SK-N-SH treated with all-trans-retinoic acid at 6 μM for 48 hours (cell line): ENCODE results near the gene TOE1.
"Not testable (repeated sequence)": the region's sequence is repeated elsewhere in the genome, so short reads cannot be mapped to it uniquely, and the experiment has no call there.

Experiments used
- ATAC-seq: fragments of 200-7000 bp; cut with Tn5 transposase; 3 replicates; pipeline ENCODE4 v1.9.1; 2020; ENCODE audit warnings: mild to moderate bottlenecking, moderate library complexity
- ARNTL ChIP-seq: fragments of 450-650 bp; formaldehyde crosslinking; IDR thresholded peaks from 2 replicates; pipeline ENCODE4 v1.5.0; 2020; ENCODE audit warnings: low read depth, mild to moderate bottlenecking, moderate library complexity, borderline replicate concordance
- BACH2 ChIP-seq: fragments of 250-450 bp; sonication (Bioruptor Pico); IDR thresholded peaks from 2 replicates; pipeline ENCODE4 v1.9.0; 2021; ENCODE audit warnings: mild to moderate bottlenecking, borderline replicate concordance
- CSDC2 ChIP-seq: fragments of 250-450 bp; sonication (Bioruptor Pico); IDR thresholded peaks from 2 replicates; pipeline ENCODE4 v1.5.0; 2020; ENCODE audit warnings: mild to moderate bottlenecking, moderate library complexity
- CSRNP3 ChIP-seq: fragments of 250-450 bp; sonication (Bioruptor Pico); IDR thresholded peaks from 2 replicates; pipeline ENCODE4 v1.5.1; 2021; ENCODE audit warnings: mild to moderate bottlenecking, moderate library complexity
- ESRRG ChIP-seq: fragments of 250-450 bp; sonication (Bioruptor Pico); IDR thresholded peaks from 2 replicates; pipeline ENCODE4 v1.6.1; 2021; ENCODE audit warnings: mild to moderate bottlenecking
- GLIS3 ChIP-seq: fragments of 250-450 bp; sonication (Bioruptor Pico); IDR thresholded peaks from 2 replicates; pipeline ENCODE4 v1.5.0; 2020; ENCODE audit warnings: mild to moderate bottlenecking, moderate library complexity
- ISL1 ChIP-seq: fragments of 250-450 bp; sonication (Bioruptor Pico); IDR thresholded peaks from 2 replicates; pipeline ENCODE4 v2.1.2; 2022; ENCODE audit warnings: mild to moderate bottlenecking, moderate library complexity
- OSR1 ChIP-seq: fragments of 250-450 bp; sonication (Bioruptor Pico); IDR thresholded peaks from 2 replicates; pipeline ENCODE4 v1.8.0; 2022; ENCODE audit warnings: moderate library complexity, mild to moderate bottlenecking, inconsistent platforms
- PATZ1 ChIP-seq: fragments of 250-450 bp; sonication (Bioruptor Pico); IDR thresholded peaks from 2 replicates; pipeline ENCODE4 v1.8.0; 2020; ENCODE audit warnings: mild to moderate bottlenecking, moderate library complexity, borderline replicate concordance
- POU6F1 ChIP-seq: fragments of 250-450 bp; sonication (Bioruptor Pico); IDR thresholded peaks from 2 replicates; pipeline ENCODE4 v1.8.0; 2021; ENCODE audit warnings: low read depth, mild to moderate bottlenecking, moderate library complexity, borderline replicate concordance
- PPARA ChIP-seq: fragments of 250-450 bp; sonication (Bioruptor Pico); IDR thresholded peaks from 2 replicates; pipeline ENCODE4 v1.5.0; 2020; ENCODE audit warnings: mild to moderate bottlenecking, borderline replicate concordance
- TCF4 ChIP-seq: fragments of 250-450 bp; sonication (Bioruptor Pico); IDR thresholded peaks from 2 replicates; pipeline ENCODE4 v1.8.0; 2021; ENCODE audit warnings: mild to moderate bottlenecking, moderate library complexity, borderline replicate concordance
- TOX ChIP-seq: fragments of 250-450 bp; sonication (Bioruptor Pico); IDR thresholded peaks from 2 replicates; pipeline ENCODE4 v1.8.0; 2021; ENCODE audit warnings: mild to moderate bottlenecking, moderate library complexity, borderline replicate concordance
- ZC3H10 ChIP-seq: fragments of 250-450 bp; sonication (Bioruptor Pico); IDR thresholded peaks from 2 replicates; pipeline ENCODE4 v1.5.1; 2021; ENCODE audit warnings: mild to moderate bottlenecking, moderate library complexity
- ZFP3 ChIP-seq: fragments of 250-450 bp; sonication (Bioruptor Pico); IDR thresholded peaks from 2 replicates; pipeline ENCODE4 v1.5.0; 2020; ENCODE audit warnings: mild to moderate bottlenecking, moderate library complexity
- ZNF565 ChIP-seq: fragments of 450-650 bp; formaldehyde crosslinking; conservative IDR thresholded peaks from 2 replicates; pipeline ENCODE4 v1.5.0; 2020; ENCODE audit warnings: low read depth, mild to moderate bottlenecking, moderate library complexity
- ZNF70 ChIP-seq: fragments of 450-650 bp; formaldehyde crosslinking; IDR thresholded peaks from 2 replicates; pipeline ENCODE4 v1.5.0; 2020; ENCODE audit warnings: mild to moderate bottlenecking, moderate library complexity
- ZNF8 ChIP-seq: fragments of 450-650 bp; formaldehyde crosslinking; IDR thresholded peaks from 2 replicates; pipeline ENCODE4 v1.5.0; 2020; ENCODE audit warnings: mild to moderate bottlenecking, moderate library complexity
- TF ChIP-seq, protein P1 (sequence below): fragments of 250-450 bp; sonication (Bioruptor Pico); IDR thresholded peaks from 2 replicates; pipeline ENCODE4 v1.5.0; 2020; ENCODE audit warnings: mild to moderate bottlenecking, moderate library complexity

TOE1 gene

GRCh38 chr1:45339789-45340558 is at the start of gene TOE1, which contains the start of gene MUTYH:
TOE1 (plus strand) TSS chr1:45340170; CDS start chr1:45340253, 83 bp downstream.
MUTYH (minus strand) TSS chr1:45340440; CDS start chr1:45334505, 5,935 bp downstream.
- peak; percentile 93 for ATAC-seq
- TF ChIP-seq BACH2 (CRISPR knock-in tag) (no peak), PPARA (0 out of 2 replicates have a peak, but pooled peaks have one; percentile 37)

GRCh38 chr1:45291002-45291401 is 49.0 kb upstream of the TOE1 start:
- not testable (repeated sequence) for ATAC-seq

GRCh38 chr1:45291716-45292115 is 48.3 kb upstream of the TOE1 start:
- ATAC-seq: no peak
- TF ChIP-seq ZNF70 (CRISPR knock-in tag): no peak
- no peak for TF ChIP-seq TCF4 (CRISPR knock-in tag)
- no peak for TF ChIP-seq ZNF565 (CRISPR knock-in tag)
- no peak for TF ChIP-seq OSR1 (CRISPR knock-in tag)
- TF ChIP-seq ZC3H10: no peak
- TF ChIP-seq ZNF8 (CRISPR knock-in tag): no peak
- TF ChIP-seq ISL1 (CRISPR knock-in tag): no peak
- TF ChIP-seq ZFP3 (CRISPR knock-in tag): no peak
- no peak for TF ChIP-seq CSRNP3 (CRISPR knock-in tag)
- TF ChIP-seq CSDC2: no peak
- no peak for TF ChIP-seq GLIS3
- TF ChIP-seq PPARA: no peak
- TF ChIP-seq, protein P1, sequence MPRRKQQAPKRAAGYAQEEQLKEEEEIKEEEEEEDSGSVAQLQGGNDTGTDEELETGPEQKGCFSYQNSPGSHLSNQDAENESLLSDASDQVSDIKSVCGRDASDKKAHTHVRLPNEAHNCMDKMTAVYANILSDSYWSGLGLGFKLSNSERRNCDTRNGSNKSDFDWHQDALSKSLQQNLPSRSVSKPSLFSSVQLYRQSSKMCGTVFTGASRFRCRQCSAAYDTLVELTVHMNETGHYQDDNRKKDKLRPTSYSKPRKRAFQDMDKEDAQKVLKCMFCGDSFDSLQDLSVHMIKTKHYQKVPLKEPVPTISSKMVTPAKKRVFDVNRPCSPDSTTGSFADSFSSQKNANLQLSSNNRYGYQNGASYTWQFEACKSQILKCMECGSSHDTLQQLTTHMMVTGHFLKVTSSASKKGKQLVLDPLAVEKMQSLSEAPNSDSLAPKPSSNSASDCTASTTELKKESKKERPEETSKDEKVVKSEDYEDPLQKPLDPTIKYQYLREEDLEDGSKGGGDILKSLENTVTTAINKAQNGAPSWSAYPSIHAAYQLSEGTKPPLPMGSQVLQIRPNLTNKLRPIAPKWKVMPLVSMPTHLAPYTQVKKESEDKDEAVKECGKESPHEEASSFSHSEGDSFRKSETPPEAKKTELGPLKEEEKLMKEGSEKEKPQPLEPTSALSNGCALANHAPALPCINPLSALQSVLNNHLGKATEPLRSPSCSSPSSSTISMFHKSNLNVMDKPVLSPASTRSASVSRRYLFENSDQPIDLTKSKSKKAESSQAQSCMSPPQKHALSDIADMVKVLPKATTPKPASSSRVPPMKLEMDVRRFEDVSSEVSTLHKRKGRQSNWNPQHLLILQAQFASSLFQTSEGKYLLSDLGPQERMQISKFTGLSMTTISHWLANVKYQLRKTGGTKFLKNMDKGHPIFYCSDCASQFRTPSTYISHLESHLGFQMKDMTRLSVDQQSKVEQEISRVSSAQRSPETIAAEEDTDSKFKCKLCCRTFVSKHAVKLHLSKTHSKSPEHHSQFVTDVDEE (CRISPR knock-in tag): no peak
- no peak for TF ChIP-seq BACH2 (CRISPR knock-in tag)
- no peak for TF ChIP-seq ESRRG (CRISPR knock-in tag)
- no peak for TF ChIP-seq POU6F1
- TF ChIP-seq ARNTL (CRISPR knock-in tag): no peak
- TF ChIP-seq, all 23 proteins: peak for 0

DNA sequence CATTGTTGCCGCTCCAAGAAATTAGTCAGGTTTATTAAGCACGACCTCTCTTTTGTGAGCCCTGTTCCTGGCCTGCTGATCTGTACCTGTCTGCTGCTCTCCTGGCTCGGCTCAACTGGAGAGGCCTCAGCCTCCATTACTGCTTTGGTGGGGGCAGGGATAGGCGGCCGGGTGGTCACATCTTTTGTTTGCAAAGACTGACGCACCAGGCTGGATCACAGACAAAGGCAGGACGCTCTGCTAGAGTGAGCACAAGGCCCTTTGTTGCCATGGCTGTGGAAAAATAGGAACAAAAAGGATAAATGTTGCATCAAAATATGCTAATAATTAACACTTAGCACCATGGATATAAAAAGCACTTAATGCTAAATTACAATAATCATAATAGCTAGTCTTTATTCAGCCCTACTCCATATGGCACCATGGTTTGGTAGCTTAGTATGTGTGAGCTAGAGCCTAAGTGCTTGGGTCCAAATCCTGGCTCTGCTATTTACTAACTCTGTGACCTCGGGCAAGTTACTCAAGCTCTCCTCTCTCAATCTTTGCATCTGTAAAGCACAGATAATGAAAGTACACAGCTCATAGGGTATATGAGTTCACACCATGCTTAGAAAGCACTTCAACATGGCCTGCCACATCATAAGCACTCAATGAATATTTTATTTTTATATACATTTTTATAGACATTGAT is 42.2 kb upstream of the TOE1 start:
- ATAC-seq: no peak
- TF ChIP-seq PATZ1 (CRISPR knock-in tag) (no peak), TOX (CRISPR knock-in tag) (no peak), ZNF565 (CRISPR knock-in tag) (no peak), ZFP3 (CRISPR knock-in tag) (no peak), BACH2 (CRISPR knock-in tag) (no peak), CSDC2 (no peak), ARNTL (CRISPR knock-in tag) (no peak), CSRNP3 (CRISPR knock-in tag) (no peak), ZC3H10 (no peak), TCF4 (CRISPR knock-in tag) (no peak), POU6F1 (no peak)
- TF ChIP-seq, protein P1 (CRISPR knock-in tag): no peak
